ENCODE data around the gene HLA-DOB. TPM values are rescaled to one million over a fixed set of nuclear protein-coding genes. Genes with fewer than 3 reads are reported as not detected.

HLA-DOB gene
- total and polyA plus RNA-seq, 2 donors (not counting 3 experiments of a cell fraction or from before 2014, with no cell fraction given), result 0.46 to 0.54 TPM

- Histone ChIP-seq H3K79me2 (ENCODE audit: control insufficient read depth, insufficient read depth, low read length) (no peaks in the 10 kb centered on the region), H3K9me1 (replicated peaks; ENCODE audit: control insufficient read depth, extremely low read depth, insufficient read depth, low read length) (no peaks in the 10 kb centered on the region), H3K9ac (replicated peaks; ENCODE audit: extremely low read depth, insufficient read depth, low read length) (no peak overlapping the region), H3K4me2 (ENCODE audit: insufficient read depth, low read length) (no peak overlapping the region), H3K9me3 (replicated peaks; ENCODE audit: control insufficient read depth, insufficient read depth, low read length) (no peaks in the 10 kb centered on the region), H3K36me3 (ENCODE audit: control insufficient read depth in 2 of 2, extremely low read depth in 1 of 2, insufficient read depth in 2 of 2, low read length in 2 of 2) (no peaks in the 10 kb centered on the region), H3K27ac (ENCODE audit: insufficient read depth, low read depth, low read length) (no peak overlapping the region), H3K4me3 (replicated peaks in 1 of 3; ENCODE audit: insufficient read depth in 1 of 3, low read depth in 1 of 3, low read length in 3 of 3) (no peak overlapping the region), H3K4me1 (ENCODE audit: control insufficient read depth, extremely low read depth, insufficient read depth, low read length) (no peaks in the 10 kb centered on the region), H2AFZ (ENCODE audit: low read depth, low read length) (no peak overlapping the region), H4K20me1 (replicated peaks; ENCODE audit: control insufficient read depth, extremely low read depth, insufficient read depth, low read length) (no peaks in the 10 kb centered on the region), H3K27me3 (ENCODE audit: control insufficient read depth in 2 of 2, insufficient read depth in 2 of 2, low read length in 2 of 2) (peaks cover 4 to 17% of the 10 kb centered on the region in 2 experiments)
- TF ChIP-seq CTCF (IDR thresholded peaks at IDR 0.05; ENCODE audit: extremely low read depth in 1 of 2, insufficient read depth in 1 of 2, low read depth in 1 of 2, low read length in 2 of 2) (no peak), POLR2AphosphoS5 (IDR thresholded peaks at IDR 0.05; ENCODE audit: insufficient read depth, low read depth, low read length) (no peak), EZH2 (IDR thresholded peaks at IDR 0.05; ENCODE audit: borderline replicate concordance, low read depth, low read length, severe bottlenecking) (no peak), MYC (IDR thresholded peaks at IDR 0.05; ENCODE audit: low read depth, low read length) (no peak), MAX (IDR thresholded peaks at IDR 0.05; ENCODE audit: insufficient read depth, insufficient read length) (no peak), JUN (IDR thresholded peaks at IDR 0.05; ENCODE audit: borderline replicate concordance, insufficient read depth, insufficient read length, low read depth) (no peak), GATA2 (IDR thresholded peaks at IDR 0.05; ENCODE audit: insufficient read depth, insufficient read length, low read depth, low read length) (no peak), POLR2A (IDR thresholded peaks at IDR 0.05; ENCODE audit: low read depth, low read length) (no peak), FOS (IDR thresholded peaks at IDR 0.05; ENCODE audit: borderline replicate concordance, insufficient read depth, low read length) (no peak)
- intact Hi-C loops (cut with micrococcal nuclease), result no loop called here
- DNase-seq (ENCODE audit: low read depth, low spot score) (no peak), FAIRE-seq (no peak)
- no TSS peak for BruUV-seq (replicated peaks)
- dilution Hi-C loops (cut with MboI; ENCODE audit: extremely low pct_ligation_motif_present, low sequenced_read_pairs), result no loop called here
- ChIA-PET CTCF (no interaction called here), POLR2A (no interaction called here)
Observed at GRCh38 chr6:32815996-32816395, 806 bp downstream of the HLA-DOB start.
